Gastrocnemius medialis (tissue), 4 donors: ENCODE results near the gene SHH. TPM values are rescaled to one million over a fixed set of nuclear protein-coding genes. Genes with fewer than 3 reads are reported as not detected.

ENCODE experiments used
- ATAC-seq, 2 donors: fragments of 150-250 bp; one replicate each; pipeline ENCODE4 v1.9.1; 2016
- DNase-seq, 2 donors: peaks; one replicate each; pipeline ENCODE4 v3.0.0-alpha.2; 2019
- H3K27ac ChIP-seq, 4 donors: fragments of 200-600 bp; sonication (generic); 1 replicate in 1 of 4; 2 replicates in 3 of 4; pipeline ENCODE4 v1.5.1; 2016 to 2018; ENCODE audit warnings: mild to moderate bottlenecking in 2 of 4, moderate library complexity in 1 of 4
- H3K27me3 ChIP-seq, 3 donors: fragments of 200-600 bp; sonication (generic) in 2 of 3; 1 replicate in 1 of 3; 2 replicates in 2 of 3; pipeline versions ENCODE4 v1.5.1 to v1.6.0; 2016 to 2019; ENCODE audit warnings: mild to moderate bottlenecking in 1 of 3, moderate library complexity in 1 of 3
- H3K36me3 ChIP-seq, 2 donors: fragments of 200-600 bp; sonication (generic) in 1 of 2; one replicate each; pipeline ENCODE4 v1.5.1; 2017 to 2018
- H3K4me1 ChIP-seq, 2 donors: fragments of 200-600 bp; sonication (generic) in 1 of 2; one replicate each; pipeline ENCODE4 v1.5.1; 2016 to 2017; ENCODE audit warnings: mild to moderate bottlenecking in 2 of 2
- H3K4me3 ChIP-seq, 4 donors: fragments of 200-600 bp; sonication (generic) in 3 of 4; 1 replicate in 1 of 4; 2 replicates in 3 of 4; pipeline ENCODE4 v1.5.1; 2016 to 2019; ENCODE audit warnings: mild to moderate bottlenecking in 2 of 4
- H3K9me3 ChIP-seq, 3 donors: fragments of 200-600 bp; sonication (generic) in 2 of 3; 1 replicate in 1 of 3; 2 replicates in 2 of 3; pipeline ENCODE4 v1.5.1; 2016 to 2019
- CTCF ChIP-seq, 5 experiments: fragments of 450-650 bp in 3 of 5; fragments of 200-600 bp in 2 of 5; sonication (generic) in 2 of 5; IDR thresholded peaks in 4 of 5; conservative IDR thresholded peaks in 1 of 5; 1 replicate in 4 of 5; 2 replicates in 1 of 5; pipeline ENCODE4 v1.5.1; 2016 to 2019; ENCODE audit warnings: antibody characterized with exemption in 5 of 5, mild to moderate bottlenecking in 3 of 5, moderate library complexity in 3 of 5
- POLR2A ChIP-seq, 2 donors: fragments of 450-650 bp; IDR thresholded peaks; one replicate each; pipeline ENCODE4 v1.6.1; 2017; ENCODE audit warnings: antibody characterized with exemption in 2 of 2, mild to moderate bottlenecking in 2 of 2, moderate library complexity in 2 of 2
- in situ Hi-C, 4 donors: fragments of 200-750 bp; cut with MboI; loops; one replicate each; pipeline versions ENCODE4 v1.15.0 to v1.8.0; 2017; ENCODE audit warnings: low sequenced_read_pairs in 4 of 4
- intact Hi-C: fragments of 100-400 bp; cut with DNase I; formaldehyde crosslinking; loops from one replicate; pipeline ENCODE4 v1.15.1; 2023; ENCODE audit warnings: low total_unique reads
- total RNA-seq, 4 donors: library from RNA; depleted of rRNA; stranded (reverse); fragments of >200 nt; gene quantifications; one replicate each; pipeline versions ENCODE4 v1.1.0 to v1.2.3, GENCODE V29; 2016

Gene SHH
- total RNA-seq, 4 donors from 2014 or later, result not detected

GRCh38 chr7:155814316-155815276 is 2.3 kb upstream of the SHH start:
- H3K27ac ChIP-seq, result no peak overlapping the region
- no peak overlapping the region for H3K4me3 ChIP-seq
- H3K9me3 ChIP-seq, result no peaks in the 10 kb centered on the region
- in situ Hi-C loops (loop anchor here in 1 of 4 donors (25.0 kb wide), 1 partner anchor 648 kb away; no protein-coding TSS in a partner anchor), intact Hi-C loops (no loop called here)
- TF ChIP-seq POLR2A (IDR thresholded peaks at IDR 0.05) (no peak), CTCF (IDR thresholded peaks at IDR 0.05 in 4 of 5, conservative IDR thresholded peaks at IDR 0.05 in 1 of 5) (no peak)
- peaks cover 0 to 15% of the 10 kb centered on the region in 2 donors for H3K4me1 ChIP-seq
- ATAC-seq (no peak), DNase-seq (no peak)
- H3K27me3 ChIP-seq, result peaks cover 44 to 63% (median 63%) of the 10 kb centered on the region in 3 donors
- H3K36me3 ChIP-seq, result no peaks in the 10 kb centered on the region

- Histone ChIP-seq H3K4me3 (no peak overlapping the region), H3K27me3 (peaks cover 51 to 70% (median 63%) of the 10 kb centered on the region in 3 donors), H3K4me1 (peaks cover 5 to 18% of the 10 kb centered on the region in 2 donors), H3K27ac (no peak overlapping the region), H3K9me3 (no peaks in the 10 kb centered on the region), H3K36me3 (no peaks in the 10 kb centered on the region)
- in situ Hi-C loops, result loop anchor here in 1 of 4 donors (25.0 kb wide), 1 partner anchor 649 kb away; no protein-coding TSS in a partner anchor
- no peak for TF ChIP-seq POLR2A (IDR thresholded peaks at IDR 0.05)
- no peak for TF ChIP-seq CTCF (IDR thresholded peaks at IDR 0.05 in 4 of 5, conservative IDR thresholded peaks at IDR 0.05 in 1 of 5)
- intact Hi-C loops, result no loop called here
- DNase-seq (no peak), ATAC-seq (no peak)
Observed at GRCh38 chr7:155813546-155814315, 1.5 kb upstream of the SHH start.

DNA sequence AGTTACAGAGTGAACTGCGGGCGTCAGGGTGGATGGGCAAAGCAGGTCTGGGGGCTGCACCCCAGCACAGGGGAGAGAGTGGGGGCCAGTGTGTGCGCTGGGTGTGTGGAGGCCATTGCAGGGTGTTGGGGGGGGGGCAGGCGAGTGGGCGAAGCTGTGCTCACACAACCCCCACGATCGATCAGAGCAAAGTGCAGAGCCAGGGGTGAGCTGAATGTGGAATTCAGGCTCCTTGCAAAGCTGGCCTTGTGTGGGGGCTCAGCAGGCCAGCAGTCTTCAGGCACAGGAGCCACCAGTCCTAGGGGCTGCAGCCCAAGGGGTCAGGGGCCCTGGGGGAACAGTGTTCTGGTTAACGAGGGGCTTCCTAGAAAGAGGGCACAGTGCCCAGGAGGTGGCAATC is 862 bp upstream of the SHH start:
- no peak for ATAC-seq
- H3K4me1 ChIP-seq, result peaks cover 6 to 21% of the 10 kb centered on the region in 2 donors
- no peaks in the 10 kb centered on the region for H3K36me3 ChIP-seq
- H3K27me3 ChIP-seq, result peaks cover 53 to 70% (median 67%) of the 10 kb centered on the region in 3 donors
- no peaks in the 10 kb centered on the region for H3K9me3 ChIP-seq
- no peak overlapping the region for H3K4me3 ChIP-seq
- in situ Hi-C loops (loop anchor here in 1 of 4 donors (25.0 kb wide), 1 partner anchor 649 kb away; no protein-coding TSS in a partner anchor), intact Hi-C loops (no loop called here)
- H3K27ac ChIP-seq, result no peak overlapping the region
- no peak for DNase-seq
- no peak for TF ChIP-seq POLR2A (IDR thresholded peaks at IDR 0.05)
- TF ChIP-seq CTCF (IDR thresholded peaks at IDR 0.05 in 4 of 5, conservative IDR thresholded peaks at IDR 0.05 in 1 of 5), result no peak

DNA sequence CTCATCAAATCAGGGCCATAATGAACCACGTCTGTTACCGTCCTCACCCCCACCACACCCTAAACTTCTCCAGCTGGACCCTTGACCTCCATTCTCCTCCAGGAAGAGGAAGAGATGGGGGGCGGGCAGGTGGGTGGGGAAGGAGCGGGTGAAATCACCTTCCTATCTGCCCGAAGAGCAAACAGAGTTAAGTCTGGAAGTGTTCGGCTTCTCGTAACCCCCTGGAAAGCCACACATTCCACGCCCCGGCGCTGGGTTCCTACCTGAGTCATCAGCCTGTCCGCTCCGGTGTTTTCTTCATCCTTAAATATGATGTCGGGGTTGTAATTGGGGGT is 736 bp downstream of the SHH start:
- Histone ChIP-seq H3K9me3 (no peaks in the 10 kb centered on the region), H3K27ac (no peak overlapping the region), H3K4me1 (peaks cover 6 to 21% of the 10 kb centered on the region in 2 donors), H3K27me3 (peaks cover 69 to 84% (median 75%) of the 10 kb centered on the region in 3 donors), H3K4me3 (no peak overlapping the region), H3K36me3 (no peaks in the 10 kb centered on the region)
- DNase-seq, result no peak
- no peak for TF ChIP-seq CTCF (IDR thresholded peaks at IDR 0.05 in 4 of 5, conservative IDR thresholded peaks at IDR 0.05 in 1 of 5)
- TF ChIP-seq POLR2A (IDR thresholded peaks at IDR 0.05), result no peak
- in situ Hi-C loops, result loop anchor here in 1 of 4 donors (25.0 kb wide), 1 partner anchor 651 kb away; no protein-coding TSS in a partner anchor
- no peak for ATAC-seq
- intact Hi-C loops, result no loop called here
